Neutrophil (primary cell): ENCODE measurements around the gene KLHL30.

Experiments
- H3K27ac ChIP-seq: fragments of 200-600 bp; sonication (generic); 2 replicates; pipeline ENCODE4 v1.5.1; 2016; ENCODE audit warnings: mild to moderate bottlenecking, moderate library complexity
- H3K27me3 ChIP-seq: fragments of 200-600 bp; sonication (generic); 2 replicates; pipeline ENCODE4 v1.6.0; 2016; ENCODE audit warnings: mild to moderate bottlenecking
- H3K36me3 ChIP-seq: fragments of 200-600 bp; sonication (generic); 2 replicates; pipeline ENCODE4 v1.5.1; 2017
- H3K4me1 ChIP-seq, 2 experiments: fragments of 200-600 bp in 1 of 2; sonication (generic) in 1 of 2; 1 replicate in 1 of 2; 2 replicates in 1 of 2; pipeline versions ENCODE4 v1.5.1 to v1.6.1; 2013 to 2016; ENCODE audit warnings: low read depth in 1 of 2, low read length in 1 of 2, mild to moderate bottlenecking in 1 of 2, moderate library complexity in 1 of 2; ENCODE audit not compliant: control insufficient read depth in 1 of 2, insufficient read depth in 1 of 2
- H3K4me3 ChIP-seq, 2 experiments: fragments of 200-600 bp in 1 of 2; sonication (generic) in 1 of 2; 1 replicate in 1 of 2; 2 replicates in 1 of 2; pipeline ENCODE4 v1.5.1; 2013 to 2016; ENCODE audit warnings: low read depth in 1 of 2, low read length in 1 of 2, mild to moderate bottlenecking in 1 of 2, moderate library complexity in 1 of 2
- H3K9me3 ChIP-seq: fragments of 200-600 bp; sonication (generic); 2 replicates; pipeline ENCODE4 v1.5.1; 2016
- TF ChIP-seq, protein P1 (sequence below): fragments of 200-600 bp; sonication (generic); IDR thresholded peaks from 2 replicates; pipeline ENCODE4 v1.5.1; 2016; ENCODE audit warnings: antibody characterized with exemption

Gene KLHL30

DNA sequence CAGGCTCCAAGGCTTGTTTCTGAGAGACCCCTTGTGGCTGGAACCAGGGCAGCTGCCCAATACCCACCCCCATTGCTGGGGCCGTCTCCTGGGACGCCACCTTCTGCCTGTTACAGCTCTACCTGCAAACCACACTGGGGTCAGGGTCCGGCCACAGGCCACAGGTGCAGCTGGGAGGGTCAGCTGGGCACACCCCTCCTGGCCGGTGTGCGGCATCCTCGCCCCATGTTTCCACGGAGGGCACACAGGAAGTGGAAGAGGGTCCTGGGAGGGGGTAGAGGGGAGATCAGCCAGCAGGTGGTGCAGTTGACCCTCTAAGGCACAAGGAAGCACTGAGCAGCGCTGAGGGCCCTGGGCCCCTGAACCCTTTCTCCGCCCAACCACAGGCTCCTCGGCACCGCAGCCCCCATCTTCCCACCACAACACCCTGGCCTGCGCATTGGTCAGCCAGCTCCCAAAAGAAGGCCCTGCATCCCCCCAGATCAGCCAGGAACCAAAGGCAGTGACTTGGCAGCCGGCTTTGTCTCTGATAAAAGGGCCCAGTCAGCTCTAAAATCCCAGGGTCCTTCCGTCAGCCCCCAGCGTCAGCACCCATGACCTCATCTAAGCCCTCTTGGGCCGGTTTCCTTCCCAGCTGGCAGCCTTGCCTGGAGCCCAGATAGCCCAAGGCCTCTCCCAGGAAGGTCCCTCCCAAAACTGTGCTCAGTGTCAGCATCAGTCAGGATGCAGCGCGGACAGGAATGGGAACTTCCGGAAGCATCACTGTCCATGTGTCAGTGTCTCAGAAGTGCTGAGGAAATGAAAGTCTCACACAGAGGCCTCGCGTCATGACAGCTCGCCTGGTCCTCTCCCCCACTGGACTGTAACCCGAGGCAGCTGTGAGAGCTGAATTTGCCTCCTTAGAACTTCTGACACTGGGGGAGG lies 22.0 kb downstream of the KLHL30 start:
- TF ChIP-seq, protein P1, sequence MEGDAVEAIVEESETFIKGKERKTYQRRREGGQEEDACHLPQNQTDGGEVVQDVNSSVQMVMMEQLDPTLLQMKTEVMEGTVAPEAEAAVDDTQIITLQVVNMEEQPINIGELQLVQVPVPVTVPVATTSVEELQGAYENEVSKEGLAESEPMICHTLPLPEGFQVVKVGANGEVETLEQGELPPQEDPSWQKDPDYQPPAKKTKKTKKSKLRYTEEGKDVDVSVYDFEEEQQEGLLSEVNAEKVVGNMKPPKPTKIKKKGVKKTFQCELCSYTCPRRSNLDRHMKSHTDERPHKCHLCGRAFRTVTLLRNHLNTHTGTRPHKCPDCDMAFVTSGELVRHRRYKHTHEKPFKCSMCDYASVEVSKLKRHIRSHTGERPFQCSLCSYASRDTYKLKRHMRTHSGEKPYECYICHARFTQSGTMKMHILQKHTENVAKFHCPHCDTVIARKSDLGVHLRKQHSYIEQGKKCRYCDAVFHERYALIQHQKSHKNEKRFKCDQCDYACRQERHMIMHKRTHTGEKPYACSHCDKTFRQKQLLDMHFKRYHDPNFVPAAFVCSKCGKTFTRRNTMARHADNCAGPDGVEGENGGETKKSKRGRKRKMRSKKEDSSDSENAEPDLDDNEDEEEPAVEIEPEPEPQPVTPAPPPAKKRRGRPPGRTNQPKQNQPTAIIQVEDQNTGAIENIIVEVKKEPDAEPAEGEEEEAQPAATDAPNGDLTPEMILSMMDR, result no peak
- no peaks in the 10 kb centered on the region for H3K36me3 ChIP-seq
- H3K4me3 ChIP-seq, result no peak overlapping the region
- H3K27ac ChIP-seq, result no peak overlapping the region
- no peaks in the 10 kb centered on the region for H3K9me3 ChIP-seq
- peaks cover 2 to 12% of the 10 kb centered on the region in 2 experiments for H3K4me1 ChIP-seq
- peaks cover 96% of the 10 kb centered on the region for H3K27me3 ChIP-seq

DNA sequence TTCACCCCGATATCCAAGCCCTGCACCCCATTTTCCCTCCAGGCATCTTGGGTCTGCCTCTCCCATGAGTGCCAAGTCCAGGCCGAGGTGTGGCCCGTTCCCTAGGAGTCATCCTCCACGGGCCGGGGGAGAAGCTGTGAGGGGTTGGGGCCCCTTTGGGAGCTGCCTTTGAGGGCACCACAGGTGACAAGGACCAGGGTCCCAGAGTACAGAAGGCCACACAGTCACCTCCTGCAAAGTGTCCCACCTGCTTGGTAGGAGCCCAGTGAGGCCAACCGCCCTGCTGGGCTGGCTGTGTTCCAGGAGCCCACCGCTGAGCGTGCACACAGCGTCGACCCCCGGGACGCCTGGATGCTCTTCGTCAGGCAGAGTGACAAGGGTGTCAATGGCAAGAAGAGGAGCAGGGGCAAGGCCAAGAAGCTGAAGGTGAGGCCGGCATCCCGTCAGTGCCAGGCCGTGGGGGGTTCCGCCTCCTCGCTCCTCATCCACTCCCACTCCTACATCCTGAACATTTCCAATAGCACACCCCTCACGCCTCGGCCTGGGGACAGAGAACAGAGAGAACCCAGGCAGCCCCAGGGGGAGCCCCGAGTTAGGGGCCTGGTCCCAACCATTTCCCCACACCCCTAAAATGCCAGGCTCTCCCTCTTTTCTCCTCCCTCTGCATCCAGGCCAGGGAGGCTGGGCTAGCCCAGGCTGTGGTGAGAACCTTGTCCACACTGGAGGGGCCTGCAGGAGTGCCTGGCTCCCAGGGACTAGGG lies 23.0 kb downstream of the KLHL30 start:
- H3K27me3 ChIP-seq, result peaks cover 94% of the 10 kb centered on the region
- H3K27ac ChIP-seq, result no peak overlapping the region
- no peak overlapping the region for H3K4me3 ChIP-seq

DNA sequence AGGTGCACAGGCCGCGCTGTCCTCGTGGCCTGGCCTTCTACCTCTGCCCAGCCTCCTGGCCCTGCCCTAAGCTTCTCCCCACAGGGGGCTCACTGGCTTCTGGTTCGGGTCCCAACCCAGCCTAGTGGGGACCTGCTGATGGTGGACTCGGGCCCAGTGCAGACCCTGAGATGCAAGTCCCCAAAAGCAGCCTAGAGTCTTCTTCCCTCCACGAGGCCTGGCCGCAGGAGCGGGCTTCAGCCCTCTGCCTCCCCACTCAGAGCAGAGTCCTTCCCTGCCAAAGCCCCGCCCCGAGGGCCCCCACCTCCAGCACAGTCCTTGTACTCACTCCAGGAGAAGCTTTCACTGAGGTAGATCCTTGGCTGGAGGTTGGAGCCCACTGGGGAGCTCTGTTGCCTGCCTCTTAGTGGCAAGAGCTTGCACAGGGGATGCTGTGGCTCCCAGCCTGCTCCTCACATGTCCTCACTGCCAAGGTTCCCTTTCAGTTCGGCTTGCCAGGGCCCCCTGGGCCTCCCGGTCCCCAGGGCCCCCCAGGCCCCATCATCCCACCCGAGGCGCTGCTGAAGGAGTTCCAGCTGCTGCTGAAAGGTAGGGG lies 23.9 kb downstream of the KLHL30 start:
- H3K27me3 ChIP-seq, result peaks cover 85% of the 10 kb centered on the region
- H3K4me3 ChIP-seq, result no peak overlapping the region
- peaks cover 12% of the 10 kb centered on the region for H3K36me3 ChIP-seq
- no peaks in the 10 kb centered on the region for H3K9me3 ChIP-seq
- TF ChIP-seq, protein P1, result no peak
- peaks cover 2 to 12% of the 10 kb centered on the region in 2 experiments for H3K4me1 ChIP-seq
- H3K27ac ChIP-seq, result no peak overlapping the region

More for the DNA sequence above, 23.0 kb downstream of the KLHL30 start:
- peaks cover 3% of the 10 kb centered on the region for H3K36me3 ChIP-seq
- H3K9me3 ChIP-seq, result no peaks in the 10 kb centered on the region
- peaks cover 2 to 12% of the 10 kb centered on the region in 2 experiments for H3K4me1 ChIP-seq
- TF ChIP-seq, protein P1, result no peak

DNA sequence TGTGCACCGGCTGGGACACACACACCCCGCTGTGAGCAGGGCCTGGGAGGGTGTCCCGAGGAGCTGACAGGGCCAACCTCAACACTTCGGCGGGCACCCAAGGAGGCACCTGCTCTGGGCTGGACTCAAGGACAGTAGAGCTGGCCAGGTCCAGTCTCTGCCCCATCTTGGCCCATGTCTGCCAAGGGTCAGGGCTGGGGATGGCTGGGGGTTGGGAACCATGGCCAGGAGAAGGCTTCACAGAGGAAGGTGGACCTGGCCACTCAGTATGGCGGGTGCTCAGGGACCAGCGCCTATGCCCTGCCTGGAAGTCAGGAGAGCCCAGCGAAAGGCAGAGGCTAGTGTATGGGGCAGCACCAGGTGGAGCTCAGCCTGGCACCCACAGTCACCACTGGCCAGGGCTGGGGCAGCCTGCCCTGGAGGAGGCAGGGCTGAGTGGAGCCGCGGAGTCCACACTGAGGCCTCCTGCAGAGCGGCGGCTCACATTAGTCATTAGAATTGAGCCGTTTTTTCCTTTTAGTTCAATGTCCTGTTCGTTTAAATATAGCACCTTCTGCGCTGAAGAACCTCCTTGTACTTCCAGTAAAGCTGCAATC lies 24.5 kb downstream of the KLHL30 start:
- TF ChIP-seq, protein P1, result no peak
- H3K9me3 ChIP-seq, result no peaks in the 10 kb centered on the region
- H3K4me1 ChIP-seq, result peaks cover 2 to 12% of the 10 kb centered on the region in 2 experiments
- peaks cover 18% of the 10 kb centered on the region for H3K36me3 ChIP-seq
- no peak overlapping the region for H3K27ac ChIP-seq
- no peak overlapping the region for H3K4me3 ChIP-seq
- H3K27me3 ChIP-seq, result peaks cover 79% of the 10 kb centered on the region
